IMR-90 (cell line): Measurements from ENCODE around the gene EIF4G2.

Source experiments
- CTCF ChIP-seq: conservative IDR thresholded peaks from 2 replicates; pipeline ENCODE4 v1.5.1; 2012; ENCODE audit warnings: mild to moderate bottlenecking, low read depth, low read length, improper control_type of control experiment
- MAFK ChIP-seq: IDR thresholded peaks from 2 replicates; pipeline ENCODE4 v1.6.1; 2012; ENCODE audit warnings: low read depth, low read length, improper control_type of control experiment
- RAD21 ChIP-seq: IDR thresholded peaks from 2 replicates; pipeline ENCODE4 v1.6.1; 2012; ENCODE audit warnings: low read length, improper control_type of control experiment

DNA sequence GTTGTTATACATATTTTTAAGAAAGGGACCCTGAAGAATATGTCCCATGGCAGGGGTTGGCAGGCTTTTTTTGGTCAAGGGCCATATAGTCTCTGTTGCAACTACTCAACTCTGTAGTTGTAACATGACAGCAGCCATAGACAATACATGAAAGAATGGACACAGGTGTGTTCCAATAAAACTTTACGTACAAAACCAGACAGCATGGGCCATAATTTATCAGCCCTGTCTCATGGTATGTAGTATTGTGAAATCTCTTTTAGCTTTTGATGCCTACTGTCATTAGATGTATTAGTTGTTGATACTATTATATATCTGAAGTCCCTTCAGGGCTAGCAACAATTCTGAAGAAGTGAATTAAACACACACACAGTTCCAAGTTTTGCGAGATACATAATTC, 46.6 kb upstream of the EIF4G2 start:
- TF ChIP-seq RAD21 (no peak), CTCF (no peak), MAFK (no peak)
